ENCODE results near the gene CARD14. TPM values are rescaled to one million over a fixed set of nuclear protein-coding genes. Genes with fewer than 3 reads are reported as not detected.

Gene CARD14
- total RNA-seq, 1 donor from 2014 or later, result 1.1 TPM

- TF ChIP-seq, protein P1, sequence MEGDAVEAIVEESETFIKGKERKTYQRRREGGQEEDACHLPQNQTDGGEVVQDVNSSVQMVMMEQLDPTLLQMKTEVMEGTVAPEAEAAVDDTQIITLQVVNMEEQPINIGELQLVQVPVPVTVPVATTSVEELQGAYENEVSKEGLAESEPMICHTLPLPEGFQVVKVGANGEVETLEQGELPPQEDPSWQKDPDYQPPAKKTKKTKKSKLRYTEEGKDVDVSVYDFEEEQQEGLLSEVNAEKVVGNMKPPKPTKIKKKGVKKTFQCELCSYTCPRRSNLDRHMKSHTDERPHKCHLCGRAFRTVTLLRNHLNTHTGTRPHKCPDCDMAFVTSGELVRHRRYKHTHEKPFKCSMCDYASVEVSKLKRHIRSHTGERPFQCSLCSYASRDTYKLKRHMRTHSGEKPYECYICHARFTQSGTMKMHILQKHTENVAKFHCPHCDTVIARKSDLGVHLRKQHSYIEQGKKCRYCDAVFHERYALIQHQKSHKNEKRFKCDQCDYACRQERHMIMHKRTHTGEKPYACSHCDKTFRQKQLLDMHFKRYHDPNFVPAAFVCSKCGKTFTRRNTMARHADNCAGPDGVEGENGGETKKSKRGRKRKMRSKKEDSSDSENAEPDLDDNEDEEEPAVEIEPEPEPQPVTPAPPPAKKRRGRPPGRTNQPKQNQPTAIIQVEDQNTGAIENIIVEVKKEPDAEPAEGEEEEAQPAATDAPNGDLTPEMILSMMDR (IDR thresholded peaks at IDR 0.05), result no peak
- Histone ChIP-seq H3K9me3 (no peaks in the 10 kb centered on the region), H3K27ac (no peak overlapping the region), H3K36me3 (peaks cover 60% of the 10 kb centered on the region), H3K27me3 (no peaks in the 10 kb centered on the region), H3K4me1 (no peaks in the 10 kb centered on the region), H3K4me3 (no peak overlapping the region)
- ATAC-seq (no peak), DNase-seq (no peak)
- intact Hi-C loops (cut with DNase I), result no loop called here
Observed at GRCh38 chr17:80133626-80133970, 36.2 kb upstream of the CARD14 start.

- no peak overlapping the region for H3K4me3 ChIP-seq
- TF ChIP-seq, protein P1 (IDR thresholded peaks at IDR 0.05), result no peak
- H3K27ac ChIP-seq, result no peak overlapping the region
- H3K36me3 ChIP-seq, result peaks cover 95% of the 10 kb centered on the region
- no peaks in the 10 kb centered on the region for H3K9me3 ChIP-seq
- no peak for DNase-seq
- H3K4me1 ChIP-seq, result no peaks in the 10 kb centered on the region
- ATAC-seq, result no peak
- intact Hi-C loops (cut with DNase I), result no loop called here
- H3K27me3 ChIP-seq, result no peaks in the 10 kb centered on the region
Observed at GRCh38 chr17:80137131-80137530, 32.7 kb upstream of the CARD14 start.

GRCh38 chr17:80138856-80139426 is 30.9 kb upstream of the CARD14 start:
- TF ChIP-seq, protein P1 (IDR thresholded peaks at IDR 0.05), result no peak
- peaks cover 100% of the 10 kb centered on the region for H3K36me3 ChIP-seq
- intact Hi-C loops (cut with DNase I), result no loop called here
- H3K27ac ChIP-seq, result no peak overlapping the region
- no peak overlapping the region for H3K4me3 ChIP-seq
- H3K4me1 ChIP-seq, result no peaks in the 10 kb centered on the region
- no peaks in the 10 kb centered on the region for H3K9me3 ChIP-seq
- H3K27me3 ChIP-seq, result no peaks in the 10 kb centered on the region
- ATAC-seq, result no peak
- no peak for DNase-seq

GRCh38 chr17:80141463-80142165 is 28.2 kb upstream of the CARD14 start:
- peaks cover 76% of the 10 kb centered on the region for H3K36me3 ChIP-seq
- H3K9me3 ChIP-seq, result no peaks in the 10 kb centered on the region

GRCh38 chr17:80142929-80143328 is 26.9 kb upstream of the CARD14 start:
- Histone ChIP-seq H3K4me3 (no peak overlapping the region), H3K27me3 (no peaks in the 10 kb centered on the region), H3K4me1 (peaks cover 18% of the 10 kb centered on the region), H3K27ac (no peak overlapping the region), H3K36me3 (peaks cover 63% of the 10 kb centered on the region), H3K9me3 (no peaks in the 10 kb centered on the region)
- ATAC-seq, result no peak
- intact Hi-C loops (cut with DNase I), result no loop called here
- TF ChIP-seq, protein P1 (IDR thresholded peaks at IDR 0.05), result no peak
- no peak for DNase-seq

More at GRCh38 chr17:80141463-80142165, 28.2 kb upstream of the CARD14 start:
- ATAC-seq (no peak), DNase-seq (no peak)
- Histone ChIP-seq H3K4me3 (no peak overlapping the region), H3K27ac (no peak overlapping the region), H3K27me3 (no peaks in the 10 kb centered on the region), H3K4me1 (peaks cover 17% of the 10 kb centered on the region)
- TF ChIP-seq, protein P1 (IDR thresholded peaks at IDR 0.05), result no peak
- intact Hi-C loops (cut with DNase I), result no loop called here
